GM19468 (cell line): Measurements from ENCODE around the gene PLD5.
"Not testable (repeated sequence)": the region's sequence is repeated elsewhere in the genome, so short reads cannot be mapped to it uniquely, and the experiment has no call there.

Experiments
- ATAC-seq: cut with Tn5 transposase; IDR thresholded peaks from one replicate; pipeline ENCODE4 v1.9.1; 2021; ENCODE audit warnings: mild to moderate bottlenecking, moderate library complexity, moderate number of reproducible peaks; ENCODE audit not compliant: unreplicated experiment; ENCODE audit errors: extremely low read depth

Gene PLD5

DNA sequence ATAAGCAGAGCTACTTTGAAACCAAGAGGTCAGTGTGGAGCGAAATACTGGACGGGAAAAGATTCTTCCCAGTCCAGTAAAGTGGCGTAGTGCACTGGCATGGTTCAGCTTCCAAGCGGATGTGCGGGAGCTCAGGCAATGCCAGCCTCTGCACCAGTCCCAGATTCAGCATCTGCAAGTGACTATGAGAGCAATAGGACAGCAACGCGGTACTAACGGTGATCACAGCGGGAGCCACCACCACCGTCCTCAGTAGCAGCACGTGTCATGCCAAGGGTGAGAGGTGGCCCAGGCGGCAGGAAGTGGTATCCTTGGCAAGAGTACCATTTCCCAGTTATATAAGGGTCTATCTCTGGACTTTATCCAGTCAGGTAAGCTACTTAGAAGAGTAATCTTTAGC is 17.8 kb downstream of the PLD5 start:
- no peak for ATAC-seq

- ATAC-seq = no peak
These were observed 35.0 kb downstream of the PLD5 start for GRCh38 chr1:242489545-242489944.

DNA sequence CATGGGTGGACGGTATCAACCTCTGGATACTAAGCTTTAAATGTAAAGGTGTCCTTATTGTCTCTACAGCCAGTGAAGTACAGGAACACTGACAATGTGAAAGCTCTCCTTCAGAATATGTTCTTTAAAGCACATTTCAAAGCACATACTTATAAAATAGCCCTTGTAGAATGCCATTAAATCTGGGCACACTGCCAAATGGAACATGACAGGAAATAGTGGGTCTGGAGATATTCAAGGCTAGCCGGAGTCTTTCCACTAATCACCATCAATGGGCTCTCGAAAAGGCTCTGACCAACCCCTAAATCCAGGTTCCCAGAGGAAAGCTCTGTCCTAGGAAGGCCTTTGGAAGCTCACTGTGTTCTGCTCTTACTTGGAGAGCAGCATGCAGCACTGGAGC is 46.6 kb downstream of the PLD5 start:
- ATAC-seq = no peak

DNA sequence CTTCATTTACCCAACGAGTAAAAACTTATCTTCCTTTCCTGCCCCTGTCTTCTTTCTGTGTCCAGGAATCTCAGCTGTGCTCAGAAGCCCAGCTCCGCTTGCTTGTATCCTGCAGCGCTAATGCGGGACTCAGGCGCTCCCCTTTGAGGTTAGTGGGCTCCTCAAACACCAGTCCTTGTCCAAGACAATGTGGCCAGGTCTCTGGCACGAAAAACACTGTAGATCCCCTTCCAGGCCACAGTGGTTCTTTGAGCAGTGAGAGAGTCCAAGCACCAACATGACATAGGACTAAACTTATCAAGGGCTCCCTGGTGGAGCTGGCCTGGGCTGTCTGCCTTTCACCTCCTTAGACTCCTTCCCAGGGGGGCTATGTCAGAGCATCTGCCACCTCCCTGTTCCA is 53.7 kb downstream of the PLD5 start:
- no peak for ATAC-seq

DNA sequence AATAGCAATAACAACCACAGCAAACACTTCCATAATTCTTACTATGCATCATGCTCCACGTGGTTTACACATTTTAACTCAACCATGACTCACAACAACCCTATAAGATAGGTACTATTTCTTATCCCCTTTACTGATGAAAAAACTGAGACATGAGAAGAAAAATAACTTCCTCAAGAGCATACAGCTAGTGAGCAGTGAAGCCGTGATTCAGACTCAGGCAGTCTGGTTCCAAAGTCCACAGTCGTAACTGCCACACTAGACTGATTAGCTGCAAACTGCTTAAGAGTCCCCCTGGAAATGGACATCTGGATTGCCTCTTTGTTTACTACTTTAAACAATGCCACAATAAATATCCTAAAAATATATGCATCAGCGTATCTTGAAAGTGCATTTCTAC is 55.7 kb downstream of the PLD5 start:
- no peak for ATAC-seq

GRCh38 chr1:242467556-242468145 is 56.8 kb downstream of the PLD5 start:
- peak; percentile 41 for ATAC-seq

DNA sequence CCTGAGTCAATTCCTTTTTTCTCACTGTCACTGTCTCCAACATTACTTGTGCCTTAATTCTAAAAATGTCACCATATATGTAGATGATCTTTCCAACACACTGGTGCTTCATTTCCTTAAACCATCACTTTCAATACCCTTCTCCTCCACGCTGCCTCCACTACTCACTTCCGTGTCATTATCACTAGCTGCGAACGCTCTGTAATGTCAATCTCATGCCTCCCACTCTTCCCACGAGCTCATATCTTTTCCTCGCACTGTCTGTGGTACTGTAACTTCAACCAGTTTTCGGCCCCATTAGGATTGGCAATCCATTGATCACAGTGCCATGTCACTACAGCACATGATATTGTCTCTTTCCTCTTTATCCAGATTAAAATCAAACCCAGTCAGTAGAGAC is 61.6 kb downstream of the PLD5 start:
- ATAC-seq = no peak

GRCh38 chr1:242459740-242460139 is 64.8 kb downstream of the PLD5 start:
- ATAC-seq = not testable (repeated sequence)

DNA sequence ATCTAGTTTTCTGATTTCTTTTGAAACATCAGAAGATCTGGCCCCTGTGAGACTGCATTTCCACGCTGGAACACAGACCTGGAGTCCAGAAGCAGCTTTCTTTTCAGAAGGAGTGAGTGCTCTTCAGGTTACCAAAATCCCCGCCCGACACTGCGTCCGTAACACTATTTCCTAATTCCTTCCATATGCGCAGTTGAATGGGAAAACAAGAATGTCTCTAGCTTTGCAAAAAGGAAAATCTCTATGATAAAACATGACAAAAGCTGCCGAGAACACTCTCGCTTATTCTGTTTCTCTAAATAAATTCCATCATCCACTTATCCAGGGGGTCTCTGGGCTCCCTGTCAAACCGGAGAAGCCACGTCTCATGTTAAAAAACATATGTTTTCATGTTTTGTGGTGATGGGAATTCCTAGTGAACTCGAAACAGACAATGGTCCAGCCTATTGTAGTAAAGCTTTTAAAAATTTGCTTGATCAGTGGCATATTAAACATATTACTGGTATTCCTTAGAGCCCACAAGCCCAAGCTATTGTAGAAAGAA is 67.7 kb downstream of the PLD5 start:
- ATAC-seq = no peak

- no peak for ATAC-seq
These were observed 69.5 kb downstream of the PLD5 start for GRCh38 chr1:242455052-242455361.

DNA sequence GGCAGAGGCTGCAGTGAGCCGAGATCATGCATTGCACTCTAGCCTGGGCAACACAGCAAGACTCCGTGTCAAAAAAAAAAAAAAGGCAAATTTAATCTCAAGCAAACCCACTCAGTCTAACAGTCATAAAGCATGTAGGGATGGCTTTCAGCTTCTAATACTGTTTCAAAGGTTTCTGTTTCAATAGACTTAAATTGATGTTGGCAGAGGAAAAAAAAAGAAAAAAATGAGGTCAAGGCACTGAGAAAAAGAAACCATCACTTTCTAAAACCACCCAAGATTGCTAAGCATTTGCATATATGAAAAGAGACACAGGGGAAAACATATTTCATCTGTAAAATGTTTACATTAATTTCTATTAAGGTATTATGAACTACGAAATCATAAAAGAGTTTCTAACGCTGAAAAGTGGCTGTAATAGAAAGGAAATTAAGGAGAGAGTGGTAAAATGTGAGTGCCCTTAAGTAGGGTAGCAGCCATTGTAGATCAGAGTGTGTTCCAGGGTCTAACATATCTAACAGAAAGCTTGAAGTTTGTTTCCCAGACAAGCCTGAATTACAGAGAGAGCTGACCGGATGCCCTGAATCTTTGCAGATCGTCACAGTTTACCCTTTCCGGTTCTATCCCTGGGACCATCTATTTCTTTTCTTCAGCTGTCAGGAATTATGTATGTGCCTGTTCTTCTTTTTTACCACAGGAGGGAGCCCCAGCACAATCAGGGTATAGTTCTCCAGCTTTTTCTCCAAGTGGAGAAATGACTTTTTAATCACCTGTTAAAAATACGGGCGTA is 70.0 kb downstream of the PLD5 start:
- peak; percentile 29 for ATAC-seq

DNA sequence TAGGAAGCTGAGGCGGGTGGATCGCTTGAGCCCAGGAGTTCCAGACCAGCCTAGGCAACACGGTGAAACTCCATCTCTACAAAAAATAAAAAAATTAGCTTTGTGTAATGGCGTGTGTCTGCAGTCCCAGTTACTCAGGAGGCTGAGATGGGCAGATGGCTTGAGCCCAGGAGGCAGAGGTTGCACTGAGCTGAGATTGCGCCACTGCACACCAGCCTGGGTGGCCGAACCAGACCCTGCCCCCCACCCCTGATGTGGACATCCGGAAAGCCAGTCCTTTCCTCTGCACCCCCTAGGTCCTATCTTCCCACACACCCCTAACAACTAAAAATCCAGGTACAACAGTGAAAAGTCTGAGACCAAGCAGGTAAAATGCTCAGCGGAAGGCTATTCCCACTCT is 71.9 kb downstream of the PLD5 start:
- no peak for ATAC-seq

GRCh38 chr1:242449661-242450060 is 74.8 kb downstream of the PLD5 start:
- ATAC-seq = no peak

DNA sequence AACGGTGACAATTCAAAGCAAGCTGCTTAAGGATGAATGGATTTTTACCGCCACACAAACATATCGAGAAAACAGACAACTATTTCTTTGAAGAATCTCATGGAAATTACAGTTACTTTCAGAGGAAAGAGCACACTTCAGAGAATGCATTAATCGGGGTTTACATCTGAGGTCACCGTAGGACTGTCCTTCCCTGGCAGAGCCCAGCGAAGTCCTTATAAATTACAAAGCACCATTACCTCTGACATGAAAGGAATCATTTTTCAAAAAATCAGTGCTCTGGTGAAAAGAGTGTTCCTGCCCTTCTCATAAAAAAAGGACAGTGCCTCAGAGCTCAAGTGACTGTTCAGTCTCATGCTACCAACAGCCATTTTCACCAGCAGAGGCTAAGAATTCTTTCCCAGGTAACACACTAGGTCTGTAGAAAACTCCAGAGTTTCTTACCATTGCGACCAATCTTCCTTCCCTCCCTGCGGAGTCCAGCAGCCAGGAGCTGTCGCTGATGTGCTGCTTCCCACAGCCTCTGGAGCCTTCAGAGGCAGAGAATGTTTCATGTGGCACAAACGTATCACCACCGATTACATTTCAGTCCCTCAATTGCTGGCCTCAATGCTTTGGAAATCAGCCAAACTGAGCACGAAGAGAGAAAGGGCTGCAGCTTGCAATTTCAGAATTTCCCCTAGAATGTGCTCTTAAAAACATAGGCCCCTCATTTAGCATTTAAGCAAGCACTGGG is 75.4 kb downstream of the PLD5 start:
- ATAC-seq = no peak

GRCh38 chr1:242447689-242448088 is 76.8 kb downstream of the PLD5 start:
- ATAC-seq = no peak

GRCh38 chr1:242440757-242441156 is 83.7 kb downstream of the PLD5 start:
- no peak for ATAC-seq

DNA sequence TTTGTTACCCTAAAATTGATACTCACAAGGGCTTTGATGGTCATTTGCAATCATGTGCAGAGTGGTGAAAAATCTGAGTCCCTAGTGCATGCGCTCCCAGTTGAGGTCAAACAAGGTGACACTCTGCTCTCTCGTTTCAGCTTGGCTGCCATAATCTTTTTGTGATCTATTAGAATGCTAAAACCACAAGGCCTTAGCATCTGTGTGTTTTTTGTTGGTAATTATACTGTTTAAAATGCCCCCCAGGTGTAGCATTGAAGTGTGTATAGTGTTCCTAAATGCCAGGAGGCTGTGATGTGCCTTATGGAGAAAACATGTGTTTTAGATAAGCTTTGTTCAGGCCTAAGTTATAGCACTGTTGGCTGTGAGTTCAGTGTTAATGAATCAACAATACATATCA is 89.3 kb downstream of the PLD5 start:
- no peak for ATAC-seq

GRCh38 chr1:242432491-242433095 is 91.9 kb downstream of the PLD5 start:
- no peak for ATAC-seq

GRCh38 chr1:242431786-242432185 is 92.7 kb downstream of the PLD5 start:
- no peak for ATAC-seq

- no peak for ATAC-seq
These were observed 93.5 kb downstream of the PLD5 start for GRCh38 chr1:242430956-242431355.
